HG03558 (cell line): ENCODE data around the gene CERS2.

Experiments
- ATAC-seq: cut with Tn5 transposase; IDR thresholded peaks from one replicate; pipeline ENCODE4 v1.9.1; 2021; ENCODE audit warnings: moderate number of reproducible peaks; ENCODE audit not compliant: unreplicated experiment; ENCODE audit errors: extremely low read depth

CERS2 gene

DNA sequence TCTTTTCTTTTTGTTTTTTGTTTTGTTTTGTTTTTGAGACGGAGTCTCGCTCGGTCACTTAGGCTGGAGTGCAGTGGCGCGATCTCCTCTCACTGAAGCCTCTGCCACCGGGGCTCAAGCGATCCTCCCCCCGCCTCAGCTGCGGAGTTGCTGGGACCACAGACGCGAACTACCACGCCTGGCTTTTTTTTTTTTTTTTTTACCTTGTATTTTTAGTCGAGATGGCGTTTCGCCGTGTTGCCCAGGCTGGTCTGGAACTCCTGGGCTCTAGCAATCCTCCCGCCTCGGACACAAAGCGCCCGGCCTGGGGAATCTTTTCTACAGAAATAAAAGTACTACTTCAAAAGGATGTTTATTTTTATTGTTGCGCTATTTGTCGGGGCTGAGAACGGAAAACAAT lies 49.6 kb downstream of the CERS2 start:
- ATAC-seq, result no peak

DNA sequence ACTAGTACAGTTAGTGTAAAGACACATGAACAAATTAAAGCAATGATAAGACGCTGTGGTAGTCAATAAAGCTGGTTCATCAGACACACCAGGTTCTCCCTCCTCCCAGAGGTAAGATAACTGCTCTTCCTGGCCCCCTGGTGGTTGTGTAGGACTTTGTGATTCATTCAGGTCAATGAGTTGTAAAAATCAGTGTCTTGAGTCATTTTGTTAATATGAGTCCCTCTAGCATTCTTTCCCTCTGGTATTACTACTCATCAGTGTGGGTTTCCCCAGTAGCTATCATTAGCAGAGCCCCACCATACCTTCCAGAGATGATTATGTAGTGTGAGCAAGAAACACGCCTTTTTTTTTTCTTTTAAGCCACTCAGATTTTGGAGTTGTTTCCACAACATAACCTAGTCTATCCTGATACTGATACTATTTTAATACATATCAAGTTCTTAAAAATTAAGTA lies 52.1 kb downstream of the CERS2 start:
- ATAC-seq, result peak; percentile 42

DNA sequence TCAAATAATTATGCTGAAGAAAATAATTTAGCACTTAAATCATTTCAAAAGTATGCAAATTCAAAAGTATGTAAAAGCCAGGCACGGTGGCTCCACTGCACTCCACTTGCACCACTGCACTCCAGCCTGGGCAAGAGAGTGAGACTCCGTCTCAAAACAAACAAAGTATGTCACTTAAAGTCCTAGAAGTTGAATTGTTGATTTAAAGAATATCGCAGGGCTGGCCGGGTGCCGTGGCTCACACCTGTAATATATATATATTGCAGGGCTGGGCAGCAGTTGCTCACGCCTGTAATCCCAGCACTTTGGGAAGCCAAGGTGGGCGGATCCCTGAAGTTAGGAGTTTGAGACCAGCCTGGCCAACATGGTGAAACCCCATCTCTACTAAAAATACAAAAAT lies 57.2 kb downstream of the CERS2 start:
- ATAC-seq, result no peak
